CD4-positive, alpha-beta T cell treated with Interferon gamma for 1 hour (primary cell): ENCODE measurements around the gene ICAM1.

Experiments used
- DNase-seq: peaks from one replicate; pipeline ENCODE4 v3.0.0-alpha.2; 2020

The ICAM1 gene

GRCh38 chr19:10245189-10245939 is 25.6 kb upstream of the ICAM1 start:
- no peak for DNase-seq

GRCh38 chr19:10246511-10246910 is 24.4 kb upstream of the ICAM1 start:
- DNase-seq = no peak

- peak; percentile 97 for DNase-seq
Observed at GRCh38 chr19:10251792-10252694, 18.9 kb upstream of the ICAM1 start, which contains the start of gene MRPL4. Gene MRPL4 (plus strand): TSS chr19:10252214. CDS start chr19:10252254, 40 bp downstream.

- no peak for DNase-seq
Observed at GRCh38 chr19:10252707-10253106, 18.2 kb upstream of the ICAM1 start.

- no peak for DNase-seq
Observed at GRCh38 chr19:10254244-10254643, 16.7 kb upstream of the ICAM1 start.

GRCh38 chr19:10255358-10255757 is 15.6 kb upstream of the ICAM1 start:
- DNase-seq = no peak

- DNase-seq = no peak
Observed at GRCh38 chr19:10256551-10256950, 14.4 kb upstream of the ICAM1 start.

- DNase-seq = no peak
Observed at GRCh38 chr19:10256970-10257615, 13.8 kb upstream of the ICAM1 start.

- no peak for DNase-seq
Observed at GRCh38 chr19:10258080-10258710, 12.7 kb upstream of the ICAM1 start.

GRCh38 chr19:10259162-10259905 is 11.6 kb upstream of the ICAM1 start:
- DNase-seq = peak; percentile 87

- DNase-seq = no peak
Observed at GRCh38 chr19:10260141-10260584, 10.8 kb upstream of the ICAM1 start.

GRCh38 chr19:10262771-10263170 is 8.1 kb upstream of the ICAM1 start:
- no peak for DNase-seq

GRCh38 chr19:10266706-10267105 is 4.2 kb upstream of the ICAM1 start:
- DNase-seq = no peak

- DNase-seq = no peak
Observed at GRCh38 chr19:10268071-10268470, 2.8 kb upstream of the ICAM1 start.

- DNase-seq = peak; percentile 87
Observed at GRCh38 chr19:10269333-10270179, 1.4 kb upstream of the ICAM1 start.

GRCh38 chr19:10270180-10270615 is 722 bp upstream of the ICAM1 start:
- DNase-seq = peak; percentile 88

GRCh38 chr19:10271543-10272086 is 695 bp downstream of the ICAM1 start:
- DNase-seq = peak; percentile 80

- no peak for DNase-seq
Observed at GRCh38 chr19:10274589-10274988, 3.7 kb downstream of the ICAM1 start.

- no peak for DNase-seq
Observed at GRCh38 chr19:10277795-10278589, 7.1 kb downstream of the ICAM1 start.

- DNase-seq = no peak
Observed at GRCh38 chr19:10278935-10279334, 8.0 kb downstream of the ICAM1 start.
